ENCODE results near the gene TPSB2. TPM values are rescaled to one million over a fixed set of nuclear protein-coding genes. Genes with fewer than 3 reads are reported as not detected.

Gene TPSB2
- not detected in 2 replicates for total RNA-seq

DNA sequence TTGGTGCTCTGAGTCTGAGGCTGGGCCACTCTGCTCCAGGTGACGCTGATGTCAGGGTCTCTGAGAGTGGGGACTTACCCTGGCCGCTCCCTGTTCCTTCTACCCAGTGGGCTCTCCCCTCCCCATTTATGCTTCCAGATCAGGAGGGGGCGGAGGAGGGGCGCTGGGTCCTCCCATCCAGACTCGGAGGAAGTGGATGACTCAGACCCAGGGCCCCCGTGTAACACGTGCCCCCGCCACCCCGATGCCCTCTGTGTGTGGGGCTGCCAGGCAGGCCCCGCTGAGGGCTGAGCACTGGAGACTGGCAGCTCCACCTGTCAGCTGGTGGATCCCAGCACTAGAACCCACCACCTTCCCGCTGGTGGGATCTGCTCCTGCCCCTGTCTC is at the start of gene TPSB2:
Gene TPSB2, minus strand, starts transcription at position 101 of the 387 bp plus-strand sequence. CDS start 233 bp downstream, outside the sequence.

DNA sequence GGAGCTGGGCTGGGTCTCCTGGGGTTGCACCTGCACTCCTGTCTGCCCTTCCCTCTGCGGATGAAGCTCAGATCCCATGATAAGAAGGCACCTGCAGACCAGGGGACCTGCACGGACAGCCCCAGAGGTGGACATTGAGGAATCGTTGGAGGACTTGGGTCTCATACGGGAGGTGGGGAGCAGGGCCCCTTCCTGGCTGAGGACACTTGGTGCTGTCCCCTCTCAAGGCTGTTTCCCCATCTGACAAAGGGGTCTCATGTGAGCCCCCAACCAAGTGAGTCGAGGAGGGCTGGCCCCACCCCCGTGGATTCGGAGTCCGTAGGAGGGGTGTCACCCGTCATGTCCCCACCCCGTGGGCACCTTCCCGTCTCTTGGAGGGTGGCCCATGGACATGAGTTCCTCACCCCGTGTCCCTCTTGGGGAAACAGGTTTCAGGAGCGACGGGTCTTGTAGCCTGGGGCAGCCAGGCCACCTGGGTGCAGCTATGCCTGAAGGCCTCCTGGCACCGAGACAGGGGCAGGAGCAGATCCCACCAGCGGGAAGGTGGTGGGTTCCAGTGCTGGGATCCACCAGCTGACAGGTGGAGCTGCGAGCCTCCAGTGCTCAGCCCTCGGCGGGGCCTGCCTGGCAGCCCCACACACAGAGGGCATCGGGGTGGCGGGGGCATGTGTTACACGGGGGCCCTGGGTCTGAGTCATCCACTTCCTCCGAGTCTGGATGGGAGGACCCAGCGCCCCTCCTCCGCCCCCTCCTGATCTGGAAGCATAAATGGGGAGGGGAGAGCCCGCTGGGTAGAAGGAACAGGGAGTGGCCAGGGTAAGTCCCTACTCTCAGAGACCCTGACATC is 25.5 kb upstream of the TPSB2 start, which contains the start of gene TPSD1:
Gene TPSD1, plus strand, starts transcription at position 794 of the 847 bp plus-strand sequence. CDS start 212 bp downstream, outside the sequence.

DNA sequence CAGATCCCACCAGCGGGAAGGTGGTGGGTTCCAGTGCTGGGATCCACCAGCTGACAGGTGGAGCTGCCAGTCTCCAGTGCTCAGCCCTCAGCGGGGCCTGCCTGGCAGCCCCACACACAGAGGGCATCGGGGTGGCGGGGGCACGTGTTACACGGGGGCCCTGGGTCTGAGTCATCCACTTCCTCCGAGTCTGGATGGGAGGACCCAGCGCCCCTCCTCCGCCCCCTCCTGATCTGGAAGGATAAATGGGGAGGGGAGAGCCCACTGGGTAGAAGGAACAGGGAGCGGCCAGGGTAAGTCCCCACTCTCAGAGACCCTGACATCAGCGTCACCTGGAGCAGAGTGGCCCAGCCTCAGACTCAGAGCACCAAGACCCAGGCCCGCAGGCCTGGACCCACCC is 10.5 kb upstream of the TPSB2 start, which contains the start of gene TPSAB1:
Gene TPSAB1, plus strand, starts transcription at position 270 of the 400 bp plus-strand sequence. CDS start 234 bp downstream, outside the sequence.

DNA sequence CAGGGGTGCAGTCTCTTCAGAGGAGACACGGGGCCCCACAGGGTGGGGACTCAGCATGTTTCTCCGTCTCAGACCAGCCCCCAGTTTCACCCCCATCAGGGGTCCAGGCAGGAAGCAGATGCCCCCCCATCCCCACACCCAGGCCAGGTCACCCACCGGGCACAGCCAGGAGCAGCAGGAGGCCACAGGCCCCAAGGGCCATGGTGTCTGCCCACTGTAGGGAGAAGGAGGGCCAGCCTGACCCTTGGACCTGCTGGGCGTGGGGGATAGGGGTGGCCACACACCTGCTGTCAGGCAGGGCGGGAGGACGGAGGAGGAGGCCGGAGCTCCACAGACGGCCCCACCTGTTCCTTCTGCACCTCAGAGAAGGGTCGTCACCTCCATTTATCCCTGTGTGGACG is 4.9 kb downstream of the TPSB2 start, which contains the start of gene TPSG1:
Gene TPSG1, minus strand, starts transcription at position 218 of the 401 bp plus-strand sequence. Its CDS starts 16 bp downstream, at position 202.

Other genes with a start within 250 kb of the TPSB2 start
- gene SOX8, start 248.4 kb downstream of the TPSB2 start, total RNA-seq = under 0.01 TPM in 2 replicates
- gene SSTR5, start 157.4 kb downstream of the TPSB2 start, total RNA-seq = not detected in 2 replicates
- gene C1QTNF8, start 133.9 kb downstream of the TPSB2 start, total RNA-seq = not detected in 2 replicates
- gene CACNA1H, start 77.1 kb downstream of the TPSB2 start, total RNA-seq = 1.3 and 1.4 TPM in 2 replicates
- gene TPSG1, start 4.9 kb downstream of the TPSB2 start, total RNA-seq = not detected in 2 replicates
- gene TPSAB1, start 10.5 kb upstream of the TPSB2 start, total RNA-seq = not detected in 2 replicates
- gene TPSD1, start 25.9 kb upstream of the TPSB2 start, total RNA-seq = not detected in 2 replicates
- 30.3 and 45.2 TPM in 2 replicates for gene UBE2I, start 79.5 kb upstream of the TPSB2 start, total RNA-seq
- gene BAIAP3, start 103.5 kb upstream of the TPSB2 start, total RNA-seq = 0.28 TPM in 2 replicates
- gene TSR3, start 121.7 kb upstream of the TPSB2 start, total RNA-seq = 50.3 and 63.9 TPM in 2 replicates
- gene GNPTG, start 121.7 kb upstream of the TPSB2 start, total RNA-seq = 40.2 and 60.1 TPM in 2 replicates
- 5.3 and 6.7 TPM in 2 replicates for gene UNKL, start 184.5 kb upstream of the TPSB2 start, total RNA-seq
- gene UQCC4, start 190.6 kb upstream of the TPSB2 start, total RNA-seq = 14.4 and 15.9 TPM in 2 replicates
- not detected in 2 replicates for gene PERCC1, start 200.9 kb upstream of the TPSB2 start, total RNA-seq
- gene CCDC154, start 214.4 kb upstream of the TPSB2 start, total RNA-seq = 0.14 and 0.28 TPM in 2 replicates
- gene CLCN7, start 244.8 kb upstream of the TPSB2 start, total RNA-seq = 50.6 and 91.4 TPM in 2 replicates